Measurements from ENCODE around the gene KLHL14.

- TF ChIP-seq CTCF (conservative IDR thresholded peaks at IDR 0.05 in 1 of 2, IDR thresholded peaks at IDR 0.05 in 1 of 2; ENCODE audit: extremely low read depth in 1 of 2, insufficient read depth in 1 of 2, low read depth in 1 of 2, low read length in 2 of 2) (no peak), EZH2 (IDR thresholded peaks at IDR 0.05; ENCODE audit: borderline replicate concordance, low read length) (no peak)
Measured at GRCh38 chr18:32764611-32765244, 8.1 kb downstream of the KLHL14 start.

Measured in mammary epithelial cell (primary cell).